SK-N-SH (cell line): ENCODE measurements around the gene LRR1. TPM values are rescaled to one million over a fixed set of nuclear protein-coding genes. Genes with fewer than 3 reads are reported as not detected.
A peak's percentile ranks its signal among the peaks of the same experiment; 100 is the strongest.

ENCODE experiments used
- CTCF ChIA-PET: fragments of 300-600, 350-600 bp; formaldehyde crosslinking; extraction: SDS; loops from one replicate; lab custom pipeline; 2021; lab: Yijun Ruan, JAX
- POLR2A ChIA-PET: fragments of 350-600 bp; sonication (Branson Sonifier 250); formaldehyde crosslinking; extraction: SDS; loops from one replicate; lab custom pipeline; 2020; ENCODE audit warnings: antibody characterized with exemption, inconsistent platforms; lab: Yijun Ruan, JAX
- DNase-seq: peaks from one replicate; pipeline ENCODE4 v3.0.0; 2012
- H2AFZ ChIP-seq: fragments of 200-600 bp; sonication (generic); 2 replicates; pipeline ENCODE4 v1.8.1; 2016; ENCODE audit warnings: antibody characterized with exemption, mild to moderate bottlenecking, low read depth
- H3F3A ChIP-seq: fragments of 200-600 bp; sonication (generic); replicated peaks from 2 replicates; pipeline ENCODE3; 2016; ENCODE audit warnings: antibody characterized with exemption, mild to moderate bottlenecking; ENCODE audit not compliant: insufficient read depth
- H3K27ac ChIP-seq, 2 experiments: fragments of 200-500 bp in 1 of 2; fragments of 200-600 bp in 1 of 2; sonication (Bioruptor generic) in 1 of 2; sonication (generic), shearing (Covaris generic) in 1 of 2; 2 replicates each; pipeline versions ENCODE4 v1.5.1 to v1.6.1; 2014 to 2016; ENCODE audit warnings: low read depth in 2 of 2, inconsistent platforms in 1 of 2, low read length in 1 of 2, mild to moderate bottlenecking in 1 of 2, mixed read lengths in 1 of 2
- H3K27me3 ChIP-seq: fragments of 200-600 bp; sonication (generic), shearing (Covaris generic); 2 replicates; pipeline ENCODE4 v1.6.1; 2016; ENCODE audit warnings: mixed run types; ENCODE audit not compliant: insufficient read depth
- H3K36me3 ChIP-seq, 2 experiments: fragments of 200-500 bp in 1 of 2; fragments of 200-600 bp in 1 of 2; sonication (Bioruptor generic) in 1 of 2; sonication (generic) in 1 of 2; replicated peaks in 1 of 2; 2 replicates each; pipeline versions ENCODE3 to v1.5.1; 2014 to 2016; ENCODE audit warnings: low read length in 1 of 2, mild to moderate bottlenecking in 1 of 2; ENCODE audit not compliant: insufficient read depth in 2 of 2, control insufficient read depth in 1 of 2
- H3K4me1 ChIP-seq, 2 experiments: fragments of 200-500 bp in 1 of 2; fragments of 200-600 bp in 1 of 2; sonication (Bioruptor generic) in 1 of 2; sonication (generic), shearing (Covaris generic) in 1 of 2; 2 replicates each; pipeline versions ENCODE4 v1.5.1 to v1.6.1; 2014 to 2016; ENCODE audit warnings: low read depth in 1 of 2, low read length in 1 of 2, mixed run types in 1 of 2; ENCODE audit not compliant: insufficient read depth in 2 of 2, control insufficient read depth in 1 of 2
- H3K4me2 ChIP-seq: fragments of 200-600 bp; sonication (generic), shearing (Covaris generic); 2 replicates; pipeline ENCODE4 v1.6.1; 2017; ENCODE audit warnings: mixed run types
- H3K4me3 ChIP-seq, 2 experiments: fragments of 200-500 bp in 1 of 2; fragments of 200-600 bp in 1 of 2; sonication (Bioruptor generic) in 1 of 2; sonication (generic), shearing (Covaris generic) in 1 of 2; 2 replicates each; pipeline versions ENCODE4 v1.5.1 to v1.8.1; 2014 to 2016; ENCODE audit warnings: low read depth in 2 of 2, inconsistent platforms in 1 of 2, low read length in 1 of 2, mild to moderate bottlenecking in 1 of 2, mixed read lengths in 1 of 2, moderate library complexity in 1 of 2
- H3K79me2 ChIP-seq: fragments of 200-600 bp; sonication (generic); 2 replicates; pipeline ENCODE4 v1.8.1; 2017; ENCODE audit warnings: mild to moderate bottlenecking; ENCODE audit not compliant: insufficient read depth
- H3K9ac ChIP-seq: fragments of 200-600 bp; sonication (generic); 2 replicates; pipeline ENCODE4 v1.6.1; 2017; ENCODE audit warnings: mixed run types
- H3K9me2 ChIP-seq: fragments of 200-600 bp; sonication (generic); 2 replicates; pipeline ENCODE4 v1.6.1; 2017; ENCODE audit warnings: mixed run types
- H3K9me3 ChIP-seq: fragments of 200-600 bp; sonication (generic); 2 replicates; pipeline ENCODE4 v1.6.1; 2017; ENCODE audit warnings: mixed run types, mild to moderate bottlenecking, moderate library complexity
- H4K20me1 ChIP-seq: fragments of 200-600 bp; sonication (generic); 2 replicates; pipeline ENCODE4 v1.6.1; 2017; ENCODE audit warnings: mild to moderate bottlenecking, mixed run types; ENCODE audit not compliant: insufficient read depth
- CHD2 ChIP-seq: fragments of 150-350 bp; IDR thresholded peaks from 2 replicates; pipeline ENCODE4 v1.6.1; 2018; ENCODE audit warnings: low read length; ENCODE audit not compliant: partially characterized antibody
- CTCF ChIP-seq: fragments of 200-600 bp; sonication (generic); IDR thresholded peaks from 2 replicates; pipeline ENCODE4 v1.6.1; 2017; ENCODE audit warnings: antibody characterized with exemption, mild to moderate bottlenecking, moderate library complexity
- ELF1 ChIP-seq: IDR thresholded peaks from 2 replicates; pipeline ENCODE4 v1.4.0; 2012
- EP300 ChIP-seq, 2 experiments: IDR thresholded peaks; 2 replicates each; pipeline versions ENCODE4 v1.4.0 to v1.6.1; 2012; ENCODE audit warnings: borderline replicate concordance in 1 of 2, low read depth in 1 of 2, low read length in 1 of 2
- EZH2phosphoT487 ChIP-seq: fragments of 200-600 bp; sonication (generic); IDR thresholded peaks from 2 replicates; pipeline ENCODE4 v1.6.1; 2017; ENCODE audit warnings: low read depth, mixed run types, mild to moderate bottlenecking, antibody characterized with exemption, moderate library complexity, borderline replicate concordance
- FOXJ3 ChIP-seq: sonication (generic); formaldehyde crosslinking; IDR thresholded peaks from 2 replicates; pipeline ENCODE4 v1.5.1; 2020; ENCODE audit warnings: mild to moderate bottlenecking, missing genetic modification reagents
- FOXM1 ChIP-seq: IDR thresholded peaks from 2 replicates; pipeline ENCODE4 v1.4.0; 2012; ENCODE audit warnings: low read depth, mild to moderate bottlenecking
- GATA2 ChIP-seq: sonication (generic); formaldehyde crosslinking; IDR thresholded peaks from 2 replicates; pipeline ENCODE4 v1.5.0; 2020; ENCODE audit warnings: mild to moderate bottlenecking, missing genetic modification reagents
- IRF3 ChIP-seq: fragments of 150-350 bp; IDR thresholded peaks from 2 replicates; pipeline ENCODE4 v1.6.1; 2016; ENCODE audit warnings: mild to moderate bottlenecking, low read depth, low read length
- JUND ChIP-seq: IDR thresholded peaks from 2 replicates; pipeline ENCODE4 v1.4.0; 2012
- MAX ChIP-seq: IDR thresholded peaks from 2 replicates; pipeline ENCODE4 v1.4.0; 2012; ENCODE audit warnings: low read depth
- MEF2A ChIP-seq: IDR thresholded peaks from 2 replicates; pipeline ENCODE4 v1.4.0; 2012; ENCODE audit warnings: low read depth, borderline replicate concordance
- MXI1 ChIP-seq: IDR thresholded peaks from 2 replicates; pipeline ENCODE4 v1.6.1; 2012; ENCODE audit warnings: mild to moderate bottlenecking, low read depth, low read length, improper control_type of control experiment
- NRF1 ChIP-seq: IDR thresholded peaks from 2 replicates; pipeline ENCODE4 v1.6.1; 2012; ENCODE audit warnings: low read depth, mild to moderate bottlenecking, low read length
- POLR2AphosphoS5 ChIP-seq: IDR thresholded peaks from 2 replicates; pipeline ENCODE4 v1.6.1; 2012; ENCODE audit warnings: low read depth, low read length
- RAD21 ChIP-seq: IDR thresholded peaks from 2 replicates; pipeline ENCODE4 v1.6.1; 2012; ENCODE audit warnings: mild to moderate bottlenecking, low read length
- RCOR1 ChIP-seq: fragments of 150-350 bp; IDR thresholded peaks from 2 replicates; pipeline ENCODE4 v1.6.1; 2017; ENCODE audit warnings: antibody characterized with exemption, low read length
- REST ChIP-seq: IDR thresholded peaks from 2 replicates; pipeline ENCODE4 v1.6.1; 2012; ENCODE audit warnings: mild to moderate bottlenecking, low read depth, low read length, moderate library complexity
- RFX5 ChIP-seq: IDR thresholded peaks from 2 replicates; pipeline ENCODE4 v1.6.1; 2012; ENCODE audit warnings: mild to moderate bottlenecking, improper control_type of control experiment, low read length
- RXRA ChIP-seq: IDR thresholded peaks from 2 replicates; pipeline ENCODE4 v1.4.0; 2012; ENCODE audit warnings: low read depth, mild to moderate bottlenecking, borderline replicate concordance
- SMC3 ChIP-seq: IDR thresholded peaks from 2 replicates; pipeline ENCODE4 v1.6.1; 2012; ENCODE audit warnings: low read depth, low read length, improper control_type of control experiment
- TCF12 ChIP-seq: IDR thresholded peaks from 2 replicates; pipeline ENCODE4 v1.4.0; 2012
- TEAD4 ChIP-seq: IDR thresholded peaks from 2 replicates; pipeline ENCODE4 v1.4.0; 2012; ENCODE audit warnings: mild to moderate bottlenecking, borderline replicate concordance; ENCODE audit not compliant: insufficient read depth
- USF1 ChIP-seq: IDR thresholded peaks from 2 replicates; pipeline ENCODE4 v1.4.0; 2012; ENCODE audit warnings: low read depth, borderline replicate concordance
- YY1 ChIP-seq: IDR thresholded peaks from 2 replicates; pipeline ENCODE4 v1.4.0; 2012; ENCODE audit warnings: low read depth, mild to moderate bottlenecking
- WGBS: methylation state at CpG from one replicate; pipeline ENCODE4 v1.1.6; 2017; ENCODE audit warnings: low lambda C conversion rate; 5-methylcytosine and 5-hydroxymethylcytosine counted together
- polyA plus RNA-seq, 3 experiments: library from polyadenylated mRNA; depleted of rRNA; stranded (reverse); fragments of >200 nt; gene quantifications; 2 replicates each; pipeline ENCODE4 v1.2.3, GENCODE V29; 2012

The LRR1 gene
- polyA plus RNA-seq, 1 of the 3 experiments (the other 2 are of a cell fraction): 9.3 TPM

- H2AFZ ChIP-seq: peak overlapping the region; percentile 69
- peak overlapping the region; percentile 45 to 82 for H3K27ac ChIP-seq
These were observed 11.9 kb upstream of the LRR1 start for GRCh38 chr14:49586673-49587460.

More at GRCh38 chr14:49586673-49587460, 11.9 kb upstream of the LRR1 start:
- H3K27me3 ChIP-seq: no peaks in the 10 kb centered on the region
- H3F3A ChIP-seq: peaks cover 25% of the 10 kb centered on the region
- H4K20me1 ChIP-seq: peaks cover 38% of the 10 kb centered on the region
- TF ChIP-seq CHD2 (no peak), TEAD4 (peak; percentile 28; the same call in 1 of the 2 replicates), RCOR1 (no peak), EZH2phosphoT487 (no peak), MXI1 (no peak), RXRA (no peak), EP300 (IDR thresholded peaks at IDR 0.05; ENCODE audit: borderline replicate concordance in 1 of 2, low read depth in 1 of 2, low read length in 1 of 2) (no peak), FOXJ3 (no peak), MEF2A (no peak), YY1 (no peak), REST (no peak), POLR2AphosphoS5 (no peak), JUND (no peak; the same call in 1 of the 2 replicates), IRF3 (no peak), SMC3 (no peak), RAD21 (peak; percentile 30; the same call in 1 of the 2 replicates), USF1 (peak; percentile 18; the same call in 1 of the 2 replicates), CTCF (peak; percentile 99), MAX (no peak), GATA2 (CRISPR knock-in tag) (no peak), FOXM1 (no peak), ELF1 (no peak), NRF1 (no peak), RFX5 (no peak), TCF12 (no peak)
- H3K9me3 ChIP-seq: no peaks in the 10 kb centered on the region
- H3K4me2 ChIP-seq: peak overlapping the region; percentile 6; the same call in 1 of the 2 replicates
- H3K9me2 ChIP-seq: no peaks in the 10 kb centered on the region
- ChIA-PET POLR2A (interaction anchor here (1.0 to 3.6 kb wide), 5 partner anchors 11 to 47 kb away, joined by 4 to 19 read pairs (median 6); partner anchors contain the start of genes LRR1, MGAT2 and RPL36AL), CTCF (interaction anchor here (0.6 to 3.8 kb wide), 35 partner anchors 8 to 316 kb away, joined by 3 to 51 read pairs (median 4); partner anchors contain the start of genes KLHDC1, LRR1, MGAT2 and NEMF)
- H3K36me3 ChIP-seq: peaks cover 24 to 33% of the 10 kb centered on the region in 2 experiments
- peaks cover 3 to 7% of the 10 kb centered on the region in 2 experiments; a peak in 1 of 4 replicates for H3K4me1 ChIP-seq
- H3K4me3 ChIP-seq: peak overlapping the region; percentile 72 to 91
- no peak overlapping the region; the same call in 1 of the 2 replicates for H3K9ac ChIP-seq
- H3K79me2 ChIP-seq: peaks cover 43% of the 10 kb centered on the region
- DNase-seq: peak; percentile 60
- WGBS: under 1% methylated on average over 9 of the region's 21 CpGs
